Epithelial cell of esophagus (primary cell): ENCODE data around the gene NECAB2.
A peak's percentile ranks its signal among the peaks of the same experiment; 100 is the strongest.

Source experiments
- DNase-seq: peaks from one replicate; pipeline ENCODE4 v3.0.0; 2010; ENCODE audit warnings: low read depth
- H3K4me3 ChIP-seq: 2 replicates; pipeline ENCODE4 v1.5.1; 2011; ENCODE audit warnings: mild to moderate bottlenecking, low read length, control low read depth
- CTCF ChIP-seq: IDR thresholded peaks from 2 replicates; pipeline ENCODE4 v1.5.1; 2011; ENCODE audit warnings: low read depth, mild to moderate bottlenecking, low read length, control low read depth, inconsistent platforms; ENCODE audit not compliant: insufficient read depth; ENCODE audit errors: missing control alignments

NECAB2 gene

GRCh38 chr16:84047206-84047605 lies 79.2 kb downstream of the NECAB2 start:
- H3K4me3 ChIP-seq: no peak overlapping the region
- no peak for TF ChIP-seq CTCF
- DNase-seq: no peak

- DNase-seq: no peak
- H3K4me3 ChIP-seq: no peak overlapping the region
- TF ChIP-seq CTCF: no peak
Observed at GRCh38 chr16:84047626-84048025, 79.6 kb downstream of the NECAB2 start.

- TF ChIP-seq CTCF: peak; percentile 60
- DNase-seq: peak; percentile 29
- H3K4me3 ChIP-seq: no peak overlapping the region
Observed at GRCh38 chr16:84048270-84048669, 80.2 kb downstream of the NECAB2 start.

- no peak for DNase-seq
- TF ChIP-seq CTCF: no peak
Observed at GRCh38 chr16:84048871-84049270, 80.8 kb downstream of the NECAB2 start.

GRCh38 chr16:84049403-84050060 lies 81.5 kb downstream of the NECAB2 start:
- no peak for TF ChIP-seq CTCF
- H3K4me3 ChIP-seq: no peak overlapping the region
- DNase-seq: no peak

More at GRCh38 chr16:84048871-84049270, 80.8 kb downstream of the NECAB2 start:
- no peak overlapping the region for H3K4me3 ChIP-seq

- no peak for TF ChIP-seq CTCF
- DNase-seq: no peak
- no peak overlapping the region for H3K4me3 ChIP-seq
Observed at GRCh38 chr16:84050316-84050715, 82.3 kb downstream of the NECAB2 start.

- DNase-seq: no peak
- no peak for TF ChIP-seq CTCF
- H3K4me3 ChIP-seq: no peak overlapping the region
Observed at GRCh38 chr16:84052071-84052622, 84.1 kb downstream of the NECAB2 start.
